Left forelimb (tissue), 1 donor: ENCODE data around the gene PFKFB3.
"Not testable (repeated sequence)": the region's sequence is repeated elsewhere in the genome, so short reads cannot be mapped to it uniquely, and the experiment has no call there.

ENCODE experiments used
- DNase-seq: peaks from one replicate; pipeline ENCODE4 v3.0.0-alpha.2; 2018; ENCODE audit warnings: low spot score

The PFKFB3 gene

DNA sequence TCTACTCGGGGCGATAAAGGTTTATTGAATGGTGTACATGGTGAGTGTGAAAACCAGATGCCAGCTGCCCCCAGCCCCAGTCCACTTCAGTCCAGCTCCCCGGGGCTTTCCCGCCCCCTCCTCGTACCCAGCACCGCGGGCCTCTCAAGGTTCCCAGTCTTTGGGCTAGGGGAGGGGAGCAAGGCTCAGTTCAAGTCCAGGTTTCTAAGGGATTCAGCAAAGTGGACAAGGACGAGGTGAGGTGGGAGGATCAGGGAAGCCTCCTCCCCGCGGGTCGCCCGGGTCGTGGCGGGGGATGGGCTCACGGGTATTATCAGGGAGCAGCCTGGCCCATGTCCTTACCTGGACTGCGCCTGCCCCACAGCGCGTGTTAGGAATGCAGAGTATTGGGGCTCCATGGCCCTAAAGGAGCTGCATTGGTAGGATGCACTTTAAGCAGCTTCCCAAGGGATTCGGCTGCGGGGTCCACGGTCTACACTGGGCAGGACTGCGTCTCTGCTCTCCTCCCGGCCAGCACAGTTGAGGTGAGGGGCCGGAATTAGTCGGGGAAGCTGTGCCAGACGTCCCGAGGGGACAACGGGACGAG, 541 bp upstream of the PFKFB3 start:
- no peak for DNase-seq

- DNase-seq: no peak
Measured at GRCh38 chr10:6203331-6204062, 765 bp downstream of the PFKFB3 start.

GRCh38 chr10:6204063-6204340, 1.3 kb downstream of the PFKFB3 start:
- no peak for DNase-seq

DNA sequence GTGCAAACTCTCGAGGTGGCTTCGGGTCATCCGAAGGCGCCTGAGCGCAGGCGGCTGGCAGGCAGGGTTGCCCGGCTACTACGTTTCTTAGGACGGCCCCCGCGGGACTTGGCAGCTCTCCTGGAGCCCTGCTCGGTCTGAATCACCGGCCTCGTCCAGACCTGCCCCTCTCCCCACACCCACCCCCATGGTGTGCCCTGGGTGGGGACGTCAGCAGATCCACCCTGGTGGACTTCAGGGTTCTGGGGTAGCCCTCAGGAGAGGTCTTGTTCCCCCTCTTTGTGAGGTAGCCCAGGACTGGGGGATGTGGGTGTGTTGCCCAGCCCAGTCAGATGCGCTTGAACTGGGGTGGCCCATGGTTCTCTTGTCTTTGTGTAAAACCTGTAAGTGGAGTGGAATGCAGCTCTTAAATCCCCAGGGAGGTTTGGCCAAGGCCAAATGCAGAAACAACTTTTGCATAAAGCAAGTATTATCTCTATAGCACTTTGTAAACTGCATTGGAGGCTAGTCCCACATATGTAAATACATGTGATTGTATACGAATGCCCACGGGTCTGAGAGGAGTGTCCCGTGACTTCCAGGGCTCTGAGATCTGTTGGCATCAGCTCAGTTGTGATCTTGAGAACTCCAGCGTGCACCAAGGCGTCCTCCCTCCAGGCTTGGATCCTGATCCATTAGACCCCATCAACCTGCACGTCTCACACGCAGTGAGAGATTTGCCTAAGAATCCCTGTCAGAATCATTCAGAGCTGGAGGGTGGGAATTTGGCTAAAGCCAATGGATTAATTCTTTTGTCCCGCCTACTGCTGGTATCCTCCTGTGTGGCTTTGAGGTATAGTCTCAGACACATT, 1.8 kb downstream of the PFKFB3 start:
- no peak for DNase-seq

GRCh38 chr10:6206486-6206885, 3.8 kb downstream of the PFKFB3 start:
- not testable (repeated sequence) for DNase-seq

- no peak for DNase-seq
Measured at GRCh38 chr10:6207658-6208057, 4.9 kb downstream of the PFKFB3 start.

DNA sequence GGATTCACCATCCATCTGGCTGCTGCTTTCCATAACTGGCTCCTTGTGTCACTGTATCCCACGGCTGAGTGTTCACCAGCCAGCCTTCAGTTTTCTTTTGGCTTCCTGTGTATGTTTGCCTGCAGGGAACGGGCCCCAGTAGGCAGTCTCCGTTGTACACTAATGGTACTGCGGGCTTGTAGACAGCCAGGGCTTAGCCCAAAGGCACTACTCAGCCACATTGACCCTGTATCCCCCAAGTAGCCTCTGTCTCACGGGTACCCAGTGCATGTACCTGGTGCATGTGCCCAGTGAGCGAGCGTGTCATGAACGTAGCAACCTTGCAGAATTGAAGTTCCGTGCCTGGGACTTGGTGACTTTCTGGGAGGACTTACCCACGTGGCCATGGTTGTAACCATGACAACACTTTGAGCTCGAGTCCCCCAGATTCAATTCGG, 6.1 kb downstream of the PFKFB3 start:
- no peak for DNase-seq

GRCh38 chr10:6211341-6211670, 8.6 kb downstream of the PFKFB3 start:
- no peak for DNase-seq

- no peak for DNase-seq
Measured at GRCh38 chr10:6211671-6212635, 9.2 kb downstream of the PFKFB3 start.

- no peak for DNase-seq
Measured at GRCh38 chr10:6212806-6213205, 10.1 kb downstream of the PFKFB3 start.

DNA sequence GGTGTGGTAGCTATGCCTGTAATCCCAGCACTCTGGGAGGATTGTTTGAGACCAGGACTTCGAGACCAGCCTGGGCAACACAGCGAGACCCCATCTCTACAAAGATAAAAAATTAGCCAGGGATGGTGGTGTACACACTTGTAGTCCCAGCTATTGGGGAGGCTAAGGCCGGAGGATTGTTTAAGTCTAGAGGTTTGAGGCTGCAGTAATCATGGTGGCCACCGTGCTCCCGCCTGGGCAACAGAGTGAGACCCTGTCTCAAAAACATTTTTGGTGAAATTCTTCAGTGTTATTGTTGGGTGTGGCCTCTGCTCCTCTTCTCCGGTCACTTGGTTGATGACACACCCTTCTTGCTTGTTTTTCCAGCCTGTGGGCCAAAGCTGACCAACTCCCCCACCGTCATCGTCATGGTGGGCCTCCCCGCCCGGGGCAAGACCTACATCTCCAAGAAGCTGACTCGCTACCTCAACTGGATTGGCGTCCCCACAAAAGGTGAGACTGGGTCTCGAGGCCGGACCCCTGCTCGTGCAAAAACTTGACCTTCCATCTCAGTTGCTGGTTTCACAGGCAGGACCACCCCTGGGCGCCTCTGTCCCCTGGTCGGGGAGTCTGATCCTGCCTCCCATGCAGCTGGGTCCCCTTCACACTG, 10.6 kb downstream of the PFKFB3 start:
- DNase-seq: no peak

DNA sequence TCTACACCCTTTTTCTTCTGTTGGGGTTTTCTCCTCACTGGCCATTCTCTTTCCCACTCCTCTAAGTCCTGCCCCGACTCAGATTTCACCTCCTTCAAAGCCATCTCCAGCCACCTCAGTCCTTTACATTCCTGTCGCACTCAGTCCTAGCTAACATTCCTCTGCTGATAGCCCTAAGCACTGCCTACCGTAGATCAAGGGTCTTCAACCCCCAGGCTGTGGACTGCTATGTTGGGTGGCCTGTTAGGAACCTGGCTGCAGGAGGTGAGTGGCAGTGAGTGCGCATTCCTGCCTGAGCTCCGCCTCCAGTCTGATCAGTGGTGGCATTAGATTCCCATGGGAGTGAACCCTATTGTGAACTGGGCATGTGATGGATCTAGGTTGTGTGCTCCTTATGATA, 11.2 kb downstream of the PFKFB3 start:
- no peak for DNase-seq

DNA sequence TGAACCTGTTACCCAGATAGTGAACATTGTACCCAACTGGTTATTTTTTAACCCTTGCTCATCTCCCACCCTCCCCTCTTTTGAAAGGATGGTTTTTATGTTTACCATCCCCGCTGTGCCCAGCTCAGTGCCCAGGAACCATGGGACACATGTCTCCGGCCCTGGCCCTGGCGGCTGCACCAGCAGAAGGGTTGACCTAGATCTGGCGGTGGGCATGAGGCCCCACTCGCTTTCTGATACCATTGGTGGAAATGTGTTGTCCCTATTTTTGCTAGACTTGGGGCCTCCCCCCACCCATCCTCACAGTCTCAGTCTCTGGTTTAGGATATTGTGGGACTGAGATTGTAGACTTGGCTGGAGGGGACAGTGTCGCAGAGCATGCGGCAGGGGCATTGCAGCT, 11.9 kb downstream of the PFKFB3 start:
- DNase-seq: no peak

DNA sequence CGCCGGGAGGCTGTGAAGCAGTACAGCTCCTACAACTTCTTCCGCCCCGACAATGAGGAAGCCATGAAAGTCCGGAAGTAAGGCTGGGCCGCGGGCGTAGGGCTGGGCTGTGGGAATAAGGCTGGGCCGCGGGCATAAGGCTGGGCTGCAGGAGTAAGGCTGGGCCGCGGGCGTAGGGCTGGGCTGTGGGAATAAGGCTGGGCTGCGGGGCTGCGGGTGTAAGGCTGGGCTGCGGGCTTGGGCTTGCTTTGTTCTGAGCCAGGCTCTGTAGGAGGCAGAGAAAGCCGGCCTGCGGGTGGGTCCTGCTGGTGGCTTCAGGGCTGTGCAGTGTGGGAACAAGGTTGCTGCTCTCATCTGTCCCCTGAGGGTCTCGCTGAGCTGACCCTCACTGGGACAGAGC, 12.5 kb downstream of the PFKFB3 start:
- no peak for DNase-seq

GRCh38 chr10:6215683-6216484, 13.2 kb downstream of the PFKFB3 start:
- no peak for DNase-seq

DNA sequence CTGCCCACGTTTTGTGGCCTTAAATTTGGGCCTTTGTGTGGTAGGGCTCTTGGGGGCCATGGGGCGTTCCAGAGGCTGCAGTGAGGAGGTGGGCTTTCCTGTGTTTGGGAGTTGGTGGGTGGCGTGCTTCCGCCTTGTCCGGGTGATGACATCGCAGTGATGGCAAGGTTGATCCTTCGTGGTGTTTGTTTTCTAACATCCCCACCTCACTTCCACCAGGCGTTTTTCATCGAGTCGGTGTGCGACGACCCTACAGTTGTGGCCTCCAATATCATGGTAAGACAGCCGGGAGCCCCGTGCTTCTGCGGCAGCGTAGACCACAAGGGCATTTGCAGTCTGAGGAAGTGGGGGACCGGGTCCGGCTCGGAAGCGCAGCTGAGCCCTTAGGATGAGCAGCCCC, 14.2 kb downstream of the PFKFB3 start:
- DNase-seq: no peak

- no peak for DNase-seq
Measured at GRCh38 chr10:6217611-6218010, 14.9 kb downstream of the PFKFB3 start.

DNA sequence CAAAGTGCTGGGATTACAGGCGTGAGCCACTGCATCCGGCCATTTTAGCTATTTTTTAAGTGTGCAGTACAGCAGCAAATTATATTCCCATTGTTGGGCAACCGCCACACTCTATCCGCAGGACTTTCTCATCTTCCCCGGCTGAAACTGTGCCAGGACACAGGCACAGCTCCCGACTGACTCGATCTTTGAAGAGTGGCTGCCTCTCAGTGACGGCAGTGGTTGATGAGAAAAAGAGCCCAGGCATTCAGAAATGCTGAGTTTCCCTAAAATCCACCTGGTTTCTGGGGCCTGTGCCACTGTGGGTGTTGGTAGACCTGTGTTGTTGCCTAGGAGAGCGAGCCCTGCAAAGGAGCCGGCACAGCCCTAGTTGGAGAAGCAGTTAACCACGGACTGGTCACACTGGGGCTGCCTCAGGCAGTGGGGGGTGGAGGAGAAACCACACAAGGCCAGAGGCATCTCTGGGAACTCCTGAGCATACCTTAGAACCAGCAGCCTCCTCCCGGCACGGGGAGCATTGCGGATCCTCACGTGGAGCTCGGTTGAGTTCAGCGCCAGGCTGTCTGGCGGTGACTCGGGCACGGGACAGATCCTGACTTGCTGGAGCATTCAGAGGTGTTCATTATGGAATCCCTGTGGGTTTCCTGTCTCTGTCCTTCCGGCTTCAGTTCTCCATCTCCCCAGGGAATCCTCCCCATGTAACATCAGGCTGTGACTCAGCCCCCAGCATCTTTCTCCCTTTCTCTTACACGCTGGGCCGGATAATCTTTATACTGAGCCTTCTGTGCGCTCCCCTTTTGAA, 16.2 kb downstream of the PFKFB3 start:
- DNase-seq: no peak

GRCh38 chr10:6219494-6219836, 16.7 kb downstream of the PFKFB3 start:
- DNase-seq: no peak
